Thoracic aorta (tissue), 2 donors: ENCODE data around the gene RNU11. TPM values are rescaled to one million over a fixed set of nuclear protein-coding genes. Genes with fewer than 3 reads are reported as not detected.
"Not testable (repeated sequence)": the region's sequence is repeated elsewhere in the genome, so short reads cannot be mapped to it uniquely, and the experiment has no call there.

Experiments used
- ATAC-seq: fragments of 150-250 bp; one replicate; pipeline ENCODE4 v1.8.0; 2017; ENCODE audit warnings: low read depth; ENCODE audit not compliant: insufficient number of reproducible peaks, low FRiP score
- DNase-seq: peaks from one replicate; pipeline ENCODE4 v3.0.0-alpha.2; 2020; ENCODE audit warnings: low spot score
- H3K27ac ChIP-seq, 2 donors: fragments of 200-600 bp; sonication (generic); 1 replicate in 1 of 2; 2 replicates in 1 of 2; pipeline ENCODE4 v1.5.1; 2016; ENCODE audit warnings: mild to moderate bottlenecking in 2 of 2, moderate library complexity in 2 of 2
- H3K27me3 ChIP-seq: fragments of 200-600 bp; sonication (generic); replicated peaks from 2 replicates; pipeline ENCODE4 v1.6.0; 2016; ENCODE audit warnings: mild to moderate bottlenecking; ENCODE audit not compliant: insufficient read depth
- H3K36me3 ChIP-seq: fragments of 200-600 bp; sonication (generic); one replicate; pipeline ENCODE4 v1.5.1; 2016
- H3K4me1 ChIP-seq, 2 donors: fragments of 200-600 bp; sonication (generic); 1 replicate in 1 of 2; 2 replicates in 1 of 2; pipeline versions ENCODE4 v1.5.1 to v1.6.0; 2016; ENCODE audit warnings: low read depth in 2 of 2, mild to moderate bottlenecking in 1 of 2; ENCODE audit not compliant: control insufficient read depth in 1 of 2
- H3K4me3 ChIP-seq: fragments of 200-600 bp; sonication (generic); 2 replicates; pipeline ENCODE4 v1.5.1; 2016; ENCODE audit warnings: mild to moderate bottlenecking
- H3K9me3 ChIP-seq: fragments of 200-600 bp; sonication (generic); 2 replicates; pipeline ENCODE4 v1.5.1; 2016
- total RNA-seq, 2 donors: library from RNA; depleted of rRNA; stranded (reverse); fragments of >200 nt; gene quantifications; one replicate each; pipeline versions ENCODE4 v1.1.0 to v1.2.3, GENCODE V29; 2016
- TF ChIP-seq, protein P1 (sequence below): fragments of 200-600 bp; sonication (generic); IDR thresholded peaks from one replicate; pipeline ENCODE4 v1.5.1; 2019; ENCODE audit warnings: antibody characterized with exemption

RNU11 gene
- total RNA-seq, 2 donors from 2014 or later = not detected

DNA sequence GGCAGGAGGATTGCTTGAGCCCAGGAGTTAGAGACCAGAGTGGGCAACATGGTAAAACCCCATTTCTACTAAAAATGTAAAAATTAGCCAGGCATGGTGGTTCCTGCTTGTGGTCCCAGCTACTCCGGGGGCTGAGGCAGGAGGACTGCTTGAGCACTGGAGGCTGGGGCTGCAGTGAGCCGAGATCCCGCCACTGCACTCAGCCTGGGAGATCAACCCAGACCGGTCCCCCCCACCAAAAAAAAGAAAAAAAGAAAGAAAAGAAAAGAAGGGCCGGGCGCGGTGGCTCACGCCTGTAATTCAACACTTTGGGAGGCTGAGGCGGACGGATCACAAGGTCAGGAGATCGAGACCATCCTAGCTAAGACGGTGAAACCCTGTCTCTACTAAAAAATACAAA is 18.4 kb downstream of the RNU11 start:
- H3K27ac ChIP-seq = no peak overlapping the region
- DNase-seq (no peak), ATAC-seq (no peak)
- H3K27me3 ChIP-seq = no peaks in the 10 kb centered on the region
- H3K4me3 ChIP-seq = no peak overlapping the region
- TF ChIP-seq, protein P1, sequence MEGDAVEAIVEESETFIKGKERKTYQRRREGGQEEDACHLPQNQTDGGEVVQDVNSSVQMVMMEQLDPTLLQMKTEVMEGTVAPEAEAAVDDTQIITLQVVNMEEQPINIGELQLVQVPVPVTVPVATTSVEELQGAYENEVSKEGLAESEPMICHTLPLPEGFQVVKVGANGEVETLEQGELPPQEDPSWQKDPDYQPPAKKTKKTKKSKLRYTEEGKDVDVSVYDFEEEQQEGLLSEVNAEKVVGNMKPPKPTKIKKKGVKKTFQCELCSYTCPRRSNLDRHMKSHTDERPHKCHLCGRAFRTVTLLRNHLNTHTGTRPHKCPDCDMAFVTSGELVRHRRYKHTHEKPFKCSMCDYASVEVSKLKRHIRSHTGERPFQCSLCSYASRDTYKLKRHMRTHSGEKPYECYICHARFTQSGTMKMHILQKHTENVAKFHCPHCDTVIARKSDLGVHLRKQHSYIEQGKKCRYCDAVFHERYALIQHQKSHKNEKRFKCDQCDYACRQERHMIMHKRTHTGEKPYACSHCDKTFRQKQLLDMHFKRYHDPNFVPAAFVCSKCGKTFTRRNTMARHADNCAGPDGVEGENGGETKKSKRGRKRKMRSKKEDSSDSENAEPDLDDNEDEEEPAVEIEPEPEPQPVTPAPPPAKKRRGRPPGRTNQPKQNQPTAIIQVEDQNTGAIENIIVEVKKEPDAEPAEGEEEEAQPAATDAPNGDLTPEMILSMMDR = no peak
- no peaks in the 10 kb centered on the region for H3K9me3 ChIP-seq
- H3K4me1 ChIP-seq = peaks cover 4 to 11% of the 10 kb centered on the region in 2 donors
- H3K36me3 ChIP-seq = no peaks in the 10 kb centered on the region

- Histone ChIP-seq H3K27me3 (no peaks in the 10 kb centered on the region), H3K36me3 (no peaks in the 10 kb centered on the region), H3K9me3 (no peaks in the 10 kb centered on the region), H3K4me1 (peaks cover 4 to 11% of the 10 kb centered on the region in 2 donors), H3K27ac (peak within 1 kb of the TSS; percentile 99 to 100), H3K4me3 (peak within 1 kb of the TSS; percentile 100)
- ATAC-seq (peak; percentile 71), DNase-seq (no peak)
- TF ChIP-seq, protein P1 = no peak
These were observed 20.0 kb downstream of the RNU11 start, which contains the start of gene GMEB1 for GRCh38 chr1:28668191-28668955. Gene GMEB1, plus strand, starts transcription at chr1:28668784. Its CDS starts 14,829 bp downstream, at chr1:28683613.

- no peaks in the 10 kb centered on the region for H3K9me3 ChIP-seq
- DNase-seq (no peak), ATAC-seq (peak; percentile 67)
- no peaks in the 10 kb centered on the region for H3K36me3 ChIP-seq
- H3K27ac ChIP-seq = peak overlapping the region; percentile 99 to 100
- TF ChIP-seq, protein P1 = no peak
- peaks cover 4 to 11% of the 10 kb centered on the region in 2 donors for H3K4me1 ChIP-seq
- peak overlapping the region; percentile 100 for H3K4me3 ChIP-seq
- H3K27me3 ChIP-seq = no peaks in the 10 kb centered on the region
These were observed 20.7 kb downstream of the RNU11 start for GRCh38 chr1:28668956-28669723.

DNA sequence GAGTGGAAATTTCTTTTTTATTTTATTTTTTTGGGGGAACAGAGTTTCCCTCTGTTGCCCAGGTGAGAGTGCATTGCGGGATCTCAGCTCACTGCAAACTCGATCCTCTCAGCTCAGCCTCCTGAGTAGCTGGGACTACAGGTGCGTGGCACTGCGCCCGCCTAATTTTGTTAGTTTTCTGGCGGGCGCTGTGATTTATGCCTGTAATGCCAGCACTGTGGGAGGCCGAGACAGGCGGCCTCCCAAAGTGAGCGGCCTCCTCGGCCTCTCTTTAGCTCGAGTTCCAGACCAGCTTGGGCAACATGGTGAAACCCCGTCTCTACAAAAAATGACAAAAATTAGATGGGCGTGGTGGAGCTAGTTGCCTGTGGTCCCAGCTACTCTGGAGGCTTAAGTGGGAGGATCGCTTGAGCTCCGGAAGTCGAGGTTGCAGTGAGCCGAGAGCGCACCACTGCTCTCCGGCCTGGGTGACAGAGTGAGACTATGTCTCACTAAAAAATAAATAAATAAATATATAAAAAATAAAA is 22.9 kb downstream of the RNU11 start:
- DNase-seq (no peak), ATAC-seq (no peak)
- no peak overlapping the region for H3K4me3 ChIP-seq
- H3K4me1 ChIP-seq = peaks cover 4 to 11% of the 10 kb centered on the region in 2 donors
- no peaks in the 10 kb centered on the region for H3K9me3 ChIP-seq
- H3K27ac ChIP-seq = no peak overlapping the region
- TF ChIP-seq, protein P1 = no peak
- H3K27me3 ChIP-seq = no peaks in the 10 kb centered on the region
- H3K36me3 ChIP-seq = no peaks in the 10 kb centered on the region

- not testable (repeated sequence) for H3K36me3 ChIP-seq, ATAC-seq, H3K4me3 ChIP-seq, H3K4me1 ChIP-seq, H3K27ac ChIP-seq, H3K27me3 ChIP-seq, H3K9me3 ChIP-seq, DNase-seq
These were observed 24.6 kb downstream of the RNU11 start for GRCh38 chr1:28672971-28673370.
